ENCODE results near the gene DLGAP1. TPM values are rescaled to one million over a fixed set of nuclear protein-coding genes. Genes with fewer than 3 reads are reported as not detected.

The DLGAP1 gene
- total and polyA plus RNA-seq, 10 of the 15 experiments (the other 5 are each of a cell fraction or from before 2014, with no cell fraction given) = 0.23 to 27.6 (median 1.9) TPM

DNA sequence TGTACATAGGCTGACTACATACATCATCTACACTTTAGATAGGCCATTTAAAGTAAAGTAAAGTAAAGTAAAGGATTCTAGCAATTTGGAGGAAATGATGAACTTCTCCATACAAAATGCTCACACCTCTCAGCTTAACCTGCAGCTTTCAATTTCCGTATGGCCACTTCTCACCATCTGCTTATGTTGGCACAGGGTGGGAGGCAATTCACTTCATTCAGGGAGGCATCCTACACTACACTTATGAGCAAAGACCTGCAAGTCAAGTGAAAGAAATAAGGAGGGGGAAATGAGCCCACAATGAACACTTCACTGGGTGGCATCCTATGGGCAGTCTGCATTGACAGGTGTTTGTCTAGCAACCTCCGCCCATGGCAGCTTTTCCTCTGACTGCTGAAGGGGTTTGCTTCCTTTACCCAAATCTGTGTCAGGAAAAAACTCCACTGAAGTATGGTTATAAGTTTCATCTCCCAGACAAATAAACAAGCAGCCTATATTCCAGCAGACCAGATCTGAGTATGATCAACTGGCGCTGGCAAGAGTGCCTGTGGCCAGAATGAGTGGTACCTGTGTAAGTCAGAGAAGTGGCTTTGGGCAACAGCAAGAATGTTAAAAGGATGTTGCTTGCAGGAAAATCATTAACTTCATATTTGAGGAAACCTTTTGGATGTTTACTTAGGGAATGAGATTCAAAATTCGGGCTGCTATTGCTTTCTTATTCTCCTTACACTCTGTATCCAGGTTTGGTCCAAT, 556.1 kb downstream of the DLGAP1 start:
- Histone ChIP-seq H3K4me1 (ENCODE audit: control insufficient read depth, insufficient read depth, low read length) (no peaks in the 10 kb centered on the region), H3K4me2 (ENCODE audit: control insufficient read depth, insufficient read depth) (no peak overlapping the region), H3K79me2 (ENCODE audit: control insufficient read depth, insufficient read depth, low read length) (no peaks in the 10 kb centered on the region), H3K9me3 (replicated peaks; ENCODE audit: control insufficient read depth, insufficient read depth, low read length) (no peaks in the 10 kb centered on the region), H3K9ac (ENCODE audit: control insufficient read depth, insufficient read depth, low read length) (no peak overlapping the region), H3K36me3 (ENCODE audit: control insufficient read depth in 2 of 2, insufficient read depth in 2 of 2, low read length in 1 of 2) (no peaks in the 10 kb centered on the region), H2AFZ (ENCODE audit: control insufficient read depth, low read depth, low read length) (no peak overlapping the region), H3K27ac (ENCODE audit: control insufficient read depth, insufficient read depth) (no peak overlapping the region), H4K20me1 (ENCODE audit: control insufficient read depth, insufficient read depth) (no peaks in the 10 kb centered on the region), H3K4me3 (no peak overlapping the region), H3K27me3 (replicated peaks in 1 of 2; ENCODE audit: control insufficient read depth in 2 of 2, insufficient read depth in 2 of 2, low read length in 1 of 2) (no peaks in the 10 kb centered on the region)
- 28% methylated on average over 4 of the region's 4 CpGs for WGBS (ENCODE audit: insufficient coverage, insufficient replicate concordance, low lambda C conversion rate, missing lambda C conversion rate)
- FAIRE-seq (no peak), DNase-seq (ENCODE audit: low read depth, low spot score) (no peak), ATAC-seq (no peak)
- no peak for TF ChIP-seq CHD4 (IDR thresholded peaks at IDR 0.05)
- no peak for TF ChIP-seq BHLHE40 (IDR thresholded peaks at IDR 0.05; ENCODE audit: borderline replicate concordance in 1 of 2, low read depth in 2 of 2, low read length in 1 of 2)
- TF ChIP-seq ZNF687 (IDR thresholded peaks at IDR 0.05) = no peak
- CTCF ChIA-PET = interaction anchor here (0.9 to 2.4 kb wide), 5 partner anchors 9 to 42 kb away, joined by 3 to 5 read pairs (median 3); no protein-coding TSS in a partner anchor
- intact Hi-C loops (cut with micrococcal nuclease; ENCODE audit: unreplicated experiment) (no loop called here), in situ Hi-C loops (cut with MboI) (no loop called here)
- SMC1A ChIA-PET (ENCODE audit: uncharacterized antibody, unreplicated experiment) = interaction anchor here (1.0 kb wide), 1 partner anchor 18 kb away, joined by 3 read pairs; no protein-coding TSS in a partner anchor
- POLR2A ChIA-PET = no interaction called here
- RAD21 ChIA-PET (ENCODE audit: unreplicated experiment) = no interaction called here
- BruUV-seq (replicated peaks) = no TSS peak
